HEK293T (cell line): ENCODE results near the gene GRID2.

Experiments used
- CTCF ChIA-PET: fragments of 350-600 bp; formaldehyde crosslinking; extraction: SDS; loops from one replicate; lab custom pipeline; 2021; ENCODE audit warnings: antibody characterized with exemption, inconsistent platforms; lab: Yijun Ruan, JAX
- POLR2A ChIA-PET: fragments of 350-600 bp; formaldehyde crosslinking; extraction: SDS; loops from one replicate; lab custom pipeline; 2020; ENCODE audit warnings: antibody characterized with exemption, inconsistent platforms; lab: Yijun Ruan, JAX
- DNase-seq: peaks from one replicate; pipeline ENCODE4 v3.0.0; 2012; ENCODE audit warnings: mixed read lengths; ENCODE audit errors: extremely low spot score
- ARNT ChIP-seq: fragments of 450-650 bp; IDR thresholded peaks from 2 replicates; pipeline ENCODE4 v1.6.1; 2017; ENCODE audit warnings: mild to moderate bottlenecking
- BHLHE40 ChIP-seq: fragments of 450-650 bp; IDR thresholded peaks from 2 replicates; pipeline ENCODE4 v1.6.1; 2016; ENCODE audit warnings: mild to moderate bottlenecking, moderate library complexity, borderline replicate concordance
- CTBP1 ChIP-seq: fragments of 450-650 bp; IDR thresholded peaks from 2 replicates; pipeline ENCODE4 v1.6.1; 2016; ENCODE audit warnings: borderline replicate concordance
- ELF4 ChIP-seq: fragments of 450-650 bp; IDR thresholded peaks from 2 replicates; pipeline ENCODE4 v1.6.1; 2017; ENCODE audit warnings: antibody characterized with exemption
- FOXA1 ChIP-seq: fragments of 450-650 bp; IDR thresholded peaks from 2 replicates; pipeline ENCODE4 v1.6.1; 2016; ENCODE audit warnings: mild to moderate bottlenecking
- FOXK2 ChIP-seq: fragments of 450-650 bp; IDR thresholded peaks from 2 replicates; pipeline ENCODE4 v1.6.1; 2016; ENCODE audit warnings: mild to moderate bottlenecking
- FOXM1 ChIP-seq: fragments of 450-650 bp; IDR thresholded peaks from 2 replicates; pipeline ENCODE4 v1.6.1; 2017; ENCODE audit warnings: mild to moderate bottlenecking, borderline replicate concordance
- HDGF ChIP-seq: fragments of 450-650 bp; IDR thresholded peaks from 2 replicates; pipeline ENCODE4 v1.6.1; 2017; ENCODE audit warnings: antibody characterized with exemption, borderline replicate concordance
- L3MBTL2 ChIP-seq: fragments of 450-650 bp; conservative IDR thresholded peaks from 2 replicates; pipeline ENCODE4 v1.6.1; 2016; ENCODE audit warnings: mild to moderate bottlenecking
- LEF1 ChIP-seq: fragments of 450-650 bp; IDR thresholded peaks from 2 replicates; pipeline ENCODE4 v1.6.1; 2017; ENCODE audit warnings: mild to moderate bottlenecking, borderline replicate concordance
- NFRKB ChIP-seq: fragments of 450-650 bp; IDR thresholded peaks from 2 replicates; pipeline ENCODE4 v1.6.1; 2016; ENCODE audit warnings: mild to moderate bottlenecking, moderate library complexity
- PKNOX1 ChIP-seq: fragments of 450-650 bp; IDR thresholded peaks from 2 replicates; pipeline ENCODE4 v1.6.1; 2016
- SP1 ChIP-seq: fragments of 450-650 bp; IDR thresholded peaks from 2 replicates; pipeline ENCODE4 v1.6.1; 2017
- SUZ12 ChIP-seq: fragments of 450-650 bp; IDR thresholded peaks from 2 replicates; pipeline ENCODE4 v1.6.1; 2016; ENCODE audit warnings: mild to moderate bottlenecking
- TARDBP ChIP-seq: fragments of 450-650 bp; IDR thresholded peaks from 2 replicates; pipeline ENCODE4 v1.6.1; 2016
- ZNF384 ChIP-seq: fragments of 450-650 bp; IDR thresholded peaks from 2 replicates; pipeline ENCODE4 v1.6.1; 2016

GRID2 gene

GRCh38 chr4:93633721-93634120 lies 1330.0 kb downstream of the GRID2 start:
- ChIA-PET CTCF (no interaction called here), POLR2A (no interaction called here)
- no peak for TF ChIP-seq FOXM1
- no peak for TF ChIP-seq ELF4
- TF ChIP-seq FOXA1, result no peak
- no peak for TF ChIP-seq ARNT
- TF ChIP-seq FOXK2, result no peak
- no peak for DNase-seq

GRCh38 chr4:93635943-93636342 lies 1332.2 kb downstream of the GRID2 start:
- no peak for DNase-seq
- ChIA-PET CTCF (no interaction called here), POLR2A (no interaction called here)
- TF ChIP-seq SP1, result no peak
- no peak for TF ChIP-seq FOXK2
- no peak for TF ChIP-seq ARNT
- TF ChIP-seq FOXA1, result no peak
- no peak for TF ChIP-seq SUZ12
- TF ChIP-seq NFRKB, result no peak
- no peak for TF ChIP-seq LEF1
- no peak for TF ChIP-seq BHLHE40
- TF ChIP-seq ZNF384, result no peak
- TF ChIP-seq CTBP1, result no peak
- TF ChIP-seq L3MBTL2, result no peak
- TF ChIP-seq FOXM1, result no peak
- no peak for TF ChIP-seq HDGF
- TF ChIP-seq TARDBP, result no peak
- TF ChIP-seq PKNOX1, result no peak
- no peak for TF ChIP-seq ELF4

GRCh38 chr4:93645120-93645519 lies 1341.4 kb downstream of the GRID2 start:
- POLR2A ChIA-PET, result no interaction called here
- DNase-seq, result no peak
- CTCF ChIA-PET, result no interaction called here
- TF ChIP-seq BHLHE40 (no peak), LEF1 (no peak), NFRKB (no peak), PKNOX1 (no peak), CTBP1 (no peak), ELF4 (no peak), FOXA1 (no peak), SUZ12 (no peak), SP1 (no peak), HDGF (no peak), FOXM1 (no peak), ARNT (no peak), FOXK2 (no peak), ZNF384 (no peak)

- POLR2A ChIA-PET, result no interaction called here
- CTCF ChIA-PET, result no interaction called here
- DNase-seq, result peak; percentile 7
- TF ChIP-seq PKNOX1, result peak; percentile 85
- no peak for TF ChIP-seq CTBP1
These were observed 1342.6 kb downstream of the GRID2 start for GRCh38 chr4:93646233-93646930.

GRCh38 chr4:93648258-93648657 lies 1344.5 kb downstream of the GRID2 start:
- TF ChIP-seq FOXA1, result no peak
- no peak for TF ChIP-seq LEF1
- no peak for TF ChIP-seq FOXK2
- no peak for TF ChIP-seq HDGF
- ChIA-PET CTCF (no interaction called here), POLR2A (no interaction called here)
- no peak for DNase-seq

GRCh38 chr4:93649828-93650227 lies 1346.1 kb downstream of the GRID2 start:
- no peak for DNase-seq
- TF ChIP-seq SUZ12 (no peak), SP1 (no peak), CTBP1 (no peak), HDGF (no peak), BHLHE40 (no peak), ARNT (no peak), ELF4 (no peak), FOXK2 (no peak), L3MBTL2 (no peak), LEF1 (no peak), FOXM1 (no peak), TARDBP (no peak), FOXA1 (no peak), ZNF384 (no peak)
- CTCF ChIA-PET, result no interaction called here
- POLR2A ChIA-PET, result no interaction called here

- POLR2A ChIA-PET, result no interaction called here
- CTCF ChIA-PET, result no interaction called here
- no peak for TF ChIP-seq SUZ12
- no peak for TF ChIP-seq SP1
- no peak for TF ChIP-seq FOXK2
- TF ChIP-seq TARDBP, result no peak
- no peak for TF ChIP-seq CTBP1
- no peak for TF ChIP-seq BHLHE40
- no peak for TF ChIP-seq PKNOX1
- TF ChIP-seq HDGF, result no peak
- TF ChIP-seq NFRKB, result no peak
- TF ChIP-seq FOXA1, result no peak
- TF ChIP-seq ZNF384, result no peak
- no peak for TF ChIP-seq ELF4
- no peak for DNase-seq
These were observed 1350.4 kb downstream of the GRID2 start for GRCh38 chr4:93654211-93654610.
